ENCODE data around the gene C2orf49.

The C2orf49 gene

GRCh38 chr2:105337122-105338019 is at the start of gene C2orf49:
C2orf49 (plus strand) TSS chr2:105337540; CDS start chr2:105337588, 48 bp downstream.
- H3K27me3 ChIP-seq (ENCODE audit: control insufficient read depth in 1 of 2, insufficient read depth in 2 of 2, low read length in 2 of 2) = no peaks in the 10 kb centered on the region
- H3K9me3 ChIP-seq (ENCODE audit: control insufficient read depth in 1 of 2, low read length in 2 of 2) = no peaks in the 10 kb centered on the region
- H3K4me3 ChIP-seq (ENCODE audit: low read depth in 1 of 2, low read length in 2 of 2) = peak within 1 kb of the TSS; percentile 93 to 95
- H3K27ac ChIP-seq (ENCODE audit: low read depth, low read length) = peak within 1 kb of the TSS; percentile 94
- peaks cover 10 to 17% of the 10 kb centered on the region in 2 donors for H3K36me3 ChIP-seq (ENCODE audit: control insufficient read depth in 1 of 2, insufficient read depth in 2 of 2, low read length in 2 of 2)
- peaks cover 13 to 25% of the 10 kb centered on the region in 2 donors for H3K4me1 ChIP-seq (ENCODE audit: control insufficient read depth in 1 of 2, insufficient read depth in 2 of 2, low read length in 2 of 2)
- H3K9ac ChIP-seq (ENCODE audit: low read depth in 1 of 2, low read length in 2 of 2) = peak within 1 kb of the TSS; percentile 87 to 89

- Histone ChIP-seq H3K4me1 (ENCODE audit: control insufficient read depth in 1 of 2, insufficient read depth in 2 of 2, low read length in 2 of 2) (no peaks in the 10 kb centered on the region), H3K27ac (ENCODE audit: low read depth, low read length) (no peak overlapping the region), H3K27me3 (ENCODE audit: control insufficient read depth in 1 of 2, insufficient read depth in 2 of 2, low read length in 2 of 2) (no peaks in the 10 kb centered on the region), H3K36me3 (ENCODE audit: control insufficient read depth in 1 of 2, insufficient read depth in 2 of 2, low read length in 2 of 2) (peaks cover 20 to 66% of the 10 kb centered on the region in 2 donors), H3K4me3 (ENCODE audit: low read depth in 1 of 2, low read length in 2 of 2) (no peak overlapping the region), H3K9me3 (ENCODE audit: control insufficient read depth in 1 of 2, low read length in 2 of 2) (no peaks in the 10 kb centered on the region), H3K9ac (ENCODE audit: low read depth in 1 of 2, low read length in 2 of 2) (no peak overlapping the region)
Measured at GRCh38 chr2:105287692-105288091, 49.6 kb upstream of the C2orf49 start.

GRCh38 chr2:105288133-105288532 is 49.2 kb upstream of the C2orf49 start:
- Histone ChIP-seq H3K36me3 (ENCODE audit: control insufficient read depth in 1 of 2, insufficient read depth in 2 of 2, low read length in 2 of 2) (peaks cover 20 to 68% of the 10 kb centered on the region in 2 donors), H3K4me3 (ENCODE audit: low read depth in 1 of 2, low read length in 2 of 2) (no peak overlapping the region), H3K27me3 (ENCODE audit: control insufficient read depth in 1 of 2, insufficient read depth in 2 of 2, low read length in 2 of 2) (no peaks in the 10 kb centered on the region)

GRCh38 chr2:105290981-105291660 is 46.2 kb upstream of the C2orf49 start:
- Histone ChIP-seq H3K4me3 (ENCODE audit: low read depth in 1 of 2, low read length in 2 of 2) (no peak overlapping the region), H3K27ac (ENCODE audit: low read depth, low read length) (no peak overlapping the region), H3K4me1 (ENCODE audit: control insufficient read depth in 1 of 2, insufficient read depth in 2 of 2, low read length in 2 of 2) (no peaks in the 10 kb centered on the region), H3K27me3 (ENCODE audit: control insufficient read depth in 1 of 2, insufficient read depth in 2 of 2, low read length in 2 of 2) (no peaks in the 10 kb centered on the region), H3K9me3 (ENCODE audit: control insufficient read depth in 1 of 2, low read length in 2 of 2) (no peaks in the 10 kb centered on the region), H3K36me3 (ENCODE audit: control insufficient read depth in 1 of 2, insufficient read depth in 2 of 2, low read length in 2 of 2) (peaks cover 13 to 57% of the 10 kb centered on the region in 2 donors), H3K9ac (ENCODE audit: low read depth in 1 of 2, low read length in 2 of 2) (no peak overlapping the region)

More at GRCh38 chr2:105288133-105288532, 49.2 kb upstream of the C2orf49 start:
- no peak overlapping the region for H3K9ac ChIP-seq (ENCODE audit: low read depth in 1 of 2, low read length in 2 of 2)
- H3K27ac ChIP-seq (ENCODE audit: low read depth, low read length) = no peak overlapping the region
- no peaks in the 10 kb centered on the region for H3K4me1 ChIP-seq (ENCODE audit: control insufficient read depth in 1 of 2, insufficient read depth in 2 of 2, low read length in 2 of 2)
- H3K9me3 ChIP-seq (ENCODE audit: control insufficient read depth in 1 of 2, low read length in 2 of 2) = no peaks in the 10 kb centered on the region

GRCh38 chr2:105291981-105292380 is 45.4 kb upstream of the C2orf49 start:
- H3K27ac ChIP-seq (ENCODE audit: low read depth, low read length) = no peak overlapping the region
- no peak overlapping the region for H3K4me3 ChIP-seq (ENCODE audit: low read depth in 1 of 2, low read length in 2 of 2)
- no peaks in the 10 kb centered on the region for H3K27me3 ChIP-seq (ENCODE audit: control insufficient read depth in 1 of 2, insufficient read depth in 2 of 2, low read length in 2 of 2)
- H3K9me3 ChIP-seq (ENCODE audit: control insufficient read depth in 1 of 2, low read length in 2 of 2) = no peaks in the 10 kb centered on the region
- H3K36me3 ChIP-seq (ENCODE audit: control insufficient read depth in 1 of 2, insufficient read depth in 2 of 2, low read length in 2 of 2) = peaks cover 11 to 62% of the 10 kb centered on the region in 2 donors
- no peak overlapping the region for H3K9ac ChIP-seq (ENCODE audit: low read depth in 1 of 2, low read length in 2 of 2)
- H3K4me1 ChIP-seq (ENCODE audit: control insufficient read depth in 1 of 2, insufficient read depth in 2 of 2, low read length in 2 of 2) = no peaks in the 10 kb centered on the region

GRCh38 chr2:105294046-105294445 is 43.3 kb upstream of the C2orf49 start:
- Histone ChIP-seq H3K27ac (ENCODE audit: low read depth, low read length) (no peak overlapping the region), H3K9ac (ENCODE audit: low read depth in 1 of 2, low read length in 2 of 2) (no peak overlapping the region), H3K9me3 (ENCODE audit: control insufficient read depth in 1 of 2, low read length in 2 of 2) (no peaks in the 10 kb centered on the region), H3K4me1 (ENCODE audit: control insufficient read depth in 1 of 2, insufficient read depth in 2 of 2, low read length in 2 of 2) (no peaks in the 10 kb centered on the region), H3K4me3 (ENCODE audit: low read depth in 1 of 2, low read length in 2 of 2) (no peak overlapping the region), H3K36me3 (ENCODE audit: control insufficient read depth in 1 of 2, insufficient read depth in 2 of 2, low read length in 2 of 2) (peaks cover 28 to 74% of the 10 kb centered on the region in 2 donors), H3K27me3 (ENCODE audit: control insufficient read depth in 1 of 2, insufficient read depth in 2 of 2, low read length in 2 of 2) (no peaks in the 10 kb centered on the region)

GRCh38 chr2:105294844-105295481 is 42.4 kb upstream of the C2orf49 start:
- Histone ChIP-seq H3K9me3 (ENCODE audit: control insufficient read depth in 1 of 2, low read length in 2 of 2) (no peaks in the 10 kb centered on the region), H3K36me3 (ENCODE audit: control insufficient read depth in 1 of 2, insufficient read depth in 2 of 2, low read length in 2 of 2) (peaks cover 28 to 68% of the 10 kb centered on the region in 2 donors), H3K4me1 (ENCODE audit: control insufficient read depth in 1 of 2, insufficient read depth in 2 of 2, low read length in 2 of 2) (no peaks in the 10 kb centered on the region), H3K27ac (ENCODE audit: low read depth, low read length) (no peak overlapping the region), H3K4me3 (ENCODE audit: low read depth in 1 of 2, low read length in 2 of 2) (no peak overlapping the region), H3K9ac (ENCODE audit: low read depth in 1 of 2, low read length in 2 of 2) (no peak overlapping the region), H3K27me3 (ENCODE audit: control insufficient read depth in 1 of 2, insufficient read depth in 2 of 2, low read length in 2 of 2) (no peaks in the 10 kb centered on the region)

- Histone ChIP-seq H3K27ac (ENCODE audit: low read depth, low read length) (no peak overlapping the region), H3K4me3 (ENCODE audit: low read depth in 1 of 2, low read length in 2 of 2) (no peak overlapping the region), H3K4me1 (ENCODE audit: control insufficient read depth in 1 of 2, insufficient read depth in 2 of 2, low read length in 2 of 2) (no peaks in the 10 kb centered on the region), H3K27me3 (ENCODE audit: control insufficient read depth in 1 of 2, insufficient read depth in 2 of 2, low read length in 2 of 2) (no peaks in the 10 kb centered on the region), H3K36me3 (ENCODE audit: control insufficient read depth in 1 of 2, insufficient read depth in 2 of 2, low read length in 2 of 2) (peaks cover 27 to 59% of the 10 kb centered on the region in 2 donors), H3K9ac (ENCODE audit: low read depth in 1 of 2, low read length in 2 of 2) (no peak overlapping the region), H3K9me3 (ENCODE audit: control insufficient read depth in 1 of 2, low read length in 2 of 2) (no peaks in the 10 kb centered on the region)
Measured at GRCh38 chr2:105296017-105296611, 41.2 kb upstream of the C2orf49 start.

GRCh38 chr2:105297216-105297615 is 40.1 kb upstream of the C2orf49 start:
- Histone ChIP-seq H3K9me3 (ENCODE audit: control insufficient read depth in 1 of 2, low read length in 2 of 2) (no peaks in the 10 kb centered on the region), H3K36me3 (ENCODE audit: control insufficient read depth in 1 of 2, insufficient read depth in 2 of 2, low read length in 2 of 2) (peaks cover 22 to 48% of the 10 kb centered on the region in 2 donors), H3K27me3 (ENCODE audit: control insufficient read depth in 1 of 2, insufficient read depth in 2 of 2, low read length in 2 of 2) (no peaks in the 10 kb centered on the region), H3K4me3 (ENCODE audit: low read depth in 1 of 2, low read length in 2 of 2) (no peak overlapping the region), H3K9ac (ENCODE audit: low read depth in 1 of 2, low read length in 2 of 2) (no peak overlapping the region), H3K4me1 (ENCODE audit: control insufficient read depth in 1 of 2, insufficient read depth in 2 of 2, low read length in 2 of 2) (no peaks in the 10 kb centered on the region), H3K27ac (ENCODE audit: low read depth, low read length) (no peak overlapping the region)
